NK-92 (cell line): ENCODE measurements around the gene TRPM3.

Experiments
- DNase-seq: peaks from one replicate; lab custom pipeline; 2025; ENCODE audit not compliant: unreplicated experiment; lab: John Stamatoyannopoulos, UW

TRPM3 gene

GRCh38 chr9:70589571-70590314 lies 531.7 kb downstream of the TRPM3 start:
- no peak for DNase-seq

- no peak for DNase-seq
Observed at GRCh38 chr9:70588999-70589398, 532.4 kb downstream of the TRPM3 start.

- DNase-seq: no peak
Observed at GRCh38 chr9:70588381-70588780, 533.0 kb downstream of the TRPM3 start.

- DNase-seq: no peak
Observed at GRCh38 chr9:70587201-70587600, 534.2 kb downstream of the TRPM3 start.

GRCh38 chr9:70586476-70586875 lies 534.9 kb downstream of the TRPM3 start:
- no peak for DNase-seq

- no peak for DNase-seq
Observed at GRCh38 chr9:70581955-70582350, 539.5 kb downstream of the TRPM3 start.

- no peak for DNase-seq
Observed at GRCh38 chr9:70581214-70581954, 540.0 kb downstream of the TRPM3 start.

GRCh38 chr9:70580606-70581195 lies 540.7 kb downstream of the TRPM3 start:
- no peak for DNase-seq

- no peak for DNase-seq
Observed at GRCh38 chr9:70579686-70580085, 541.7 kb downstream of the TRPM3 start.

- no peak for DNase-seq
Observed at GRCh38 chr9:70578720-70579119, 542.7 kb downstream of the TRPM3 start.

- no peak for DNase-seq
Observed at GRCh38 chr9:70577671-70578070, 543.8 kb downstream of the TRPM3 start.

- DNase-seq: no peak
Observed at GRCh38 chr9:70576116-70576515, 545.3 kb downstream of the TRPM3 start.

- no peak for DNase-seq
Observed at GRCh38 chr9:70574151-70574837, 547.1 kb downstream of the TRPM3 start.

- DNase-seq: no peak
Observed at GRCh38 chr9:70573308-70573707, 548.1 kb downstream of the TRPM3 start.

GRCh38 chr9:70571258-70571657 lies 550.2 kb downstream of the TRPM3 start:
- no peak for DNase-seq

- no peak for DNase-seq
Observed at GRCh38 chr9:70569791-70570190, 551.6 kb downstream of the TRPM3 start.

- DNase-seq: no peak
Observed at GRCh38 chr9:70569070-70569772, 552.2 kb downstream of the TRPM3 start.

- DNase-seq: no peak
Observed at GRCh38 chr9:70567511-70567910, 553.9 kb downstream of the TRPM3 start.

- no peak for DNase-seq
Observed at GRCh38 chr9:70566751-70567150, 554.7 kb downstream of the TRPM3 start.

GRCh38 chr9:70566066-70566465 lies 555.4 kb downstream of the TRPM3 start:
- DNase-seq: no peak
